Astrocyte of the cerebellum (primary cell): ENCODE data around the gene MEST.
"Not testable (repeated sequence)": the region's sequence is repeated elsewhere in the genome, so short reads cannot be mapped to it uniquely, and the experiment has no call there.

Experiments used
- DNase-seq: peaks from one replicate; pipeline ENCODE4 v3.0.0-alpha.2; 2011; ENCODE audit warnings: low read depth
- H3K4me3 ChIP-seq: 2 replicates; pipeline ENCODE4 v1.5.1; 2011; ENCODE audit warnings: mild to moderate bottlenecking, low read depth, low read length, moderate library complexity
- CTCF ChIP-seq: IDR thresholded peaks from 2 replicates; pipeline ENCODE4 v1.5.1; 2012; ENCODE audit warnings: low read length, low read depth, moderate library complexity, mild to moderate bottlenecking; ENCODE audit errors: missing control alignments
- in situ Hi-C: cut with HindIII; loops from 2 replicates; pipeline ENCODE4 v1.10.0; 2017; ENCODE audit warnings: low sequenced_read_pairs

The MEST gene

GRCh38 chr7:130521258-130521951 lies 29.5 kb downstream of the MEST start:
- H3K4me3 ChIP-seq: no peak overlapping the region
- no peak for TF ChIP-seq CTCF
- in situ Hi-C loops: no loop called here
- no peak for DNase-seq

GRCh38 chr7:130523519-130524125 lies 31.7 kb downstream of the MEST start:
- in situ Hi-C loops, DNase-seq: not testable (repeated sequence)

GRCh38 chr7:130524628-130525027 lies 32.7 kb downstream of the MEST start:
- no peak for TF ChIP-seq CTCF

More at GRCh38 chr7:130523519-130524125, 31.7 kb downstream of the MEST start:
- H3K4me3 ChIP-seq: not testable (repeated sequence)

GRCh38 chr7:130527752-130528355 lies 36.0 kb downstream of the MEST start:
- H3K4me3 ChIP-seq, DNase-seq, in situ Hi-C loops: not testable (repeated sequence)

More at GRCh38 chr7:130524628-130525027, 32.7 kb downstream of the MEST start:
- no peak for DNase-seq
- H3K4me3 ChIP-seq: no peak overlapping the region
- in situ Hi-C loops: no loop called here

GRCh38 chr7:130529417-130529816 lies 37.5 kb downstream of the MEST start:
- no peak overlapping the region for H3K4me3 ChIP-seq
- in situ Hi-C loops: no loop called here
- TF ChIP-seq CTCF: no peak
- DNase-seq: no peak

GRCh38 chr7:130537894-130538293 lies 46.0 kb downstream of the MEST start:
- in situ Hi-C loops, DNase-seq, H3K4me3 ChIP-seq: not testable (repeated sequence)

GRCh38 chr7:130541287-130541686 lies 49.4 kb downstream of the MEST start:
- DNase-seq, H3K4me3 ChIP-seq: not testable (repeated sequence)
- in situ Hi-C loops: loop anchor here (10.0 kb wide), 1 partner anchor 74 kb away; no protein-coding TSS in a partner anchor

- in situ Hi-C loops: loop anchor here (10.0 kb wide), 1 partner anchor 73 kb away; no protein-coding TSS in a partner anchor
- not testable (repeated sequence) for DNase-seq, H3K4me3 ChIP-seq
These were observed 50.4 kb downstream of the MEST start for GRCh38 chr7:130542297-130542696.

- DNase-seq: no peak
- in situ Hi-C loops: loop anchor here (10.0 kb wide), 1 partner anchor 71 kb away; no protein-coding TSS in a partner anchor
- H3K4me3 ChIP-seq: no peak overlapping the region
- TF ChIP-seq CTCF: no peak
These were observed 51.7 kb downstream of the MEST start for GRCh38 chr7:130543487-130544010.
